HG02763 (cell line): ENCODE measurements around the gene FGFR3.

Source experiments
- ATAC-seq: cut with Tn5 transposase; IDR thresholded peaks from one replicate; pipeline ENCODE4 v1.9.1; 2021; ENCODE audit warnings: mild to moderate bottlenecking, moderate library complexity; ENCODE audit not compliant: unreplicated experiment

FGFR3 gene

GRCh38 chr4:1756079-1756478, 37.0 kb upstream of the FGFR3 start:
- ATAC-seq = no peak

DNA sequence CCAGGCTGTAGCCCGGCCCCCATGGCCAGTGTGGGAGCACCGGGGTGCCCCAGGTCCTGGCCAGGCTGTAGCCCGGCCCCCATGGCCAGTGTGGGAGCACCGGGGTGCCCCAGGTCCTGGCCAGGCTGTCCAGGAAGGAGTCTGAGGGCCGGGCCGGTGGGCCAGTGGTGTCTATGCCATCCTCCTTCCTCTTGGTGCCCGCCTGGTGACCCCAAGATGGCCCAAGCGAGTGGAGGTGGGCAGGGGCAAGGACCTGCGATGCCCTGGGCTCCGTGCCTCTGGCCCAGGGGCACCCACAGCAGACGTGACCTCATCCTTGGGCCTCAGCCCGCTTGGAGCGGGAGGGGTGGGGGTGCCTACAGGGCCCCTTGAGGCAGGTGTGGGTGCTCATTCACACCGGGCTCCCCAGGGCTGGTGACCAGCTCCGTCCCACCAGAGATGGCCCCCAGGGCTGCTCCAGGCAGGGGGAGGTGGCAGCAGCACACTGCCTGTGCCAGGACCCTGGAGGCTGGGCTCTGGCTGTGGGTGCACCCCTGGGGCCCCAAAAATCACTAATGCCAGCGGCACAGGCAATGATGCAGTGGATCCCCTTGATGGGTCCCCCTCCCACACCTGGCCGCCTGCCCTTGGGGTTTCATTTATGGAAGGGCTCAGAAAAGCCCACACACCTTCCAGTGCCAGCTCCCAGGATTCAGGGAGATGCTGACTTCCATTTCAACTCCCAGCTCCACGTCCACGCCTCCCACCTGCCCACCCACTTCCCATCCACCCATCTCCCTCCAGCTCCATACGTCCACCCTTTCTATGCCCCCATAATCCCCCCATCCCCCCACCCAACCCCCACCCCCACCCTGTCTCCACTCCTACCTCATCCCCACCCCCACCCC, 36.0 kb upstream of the FGFR3 start:
- ATAC-seq = no peak

DNA sequence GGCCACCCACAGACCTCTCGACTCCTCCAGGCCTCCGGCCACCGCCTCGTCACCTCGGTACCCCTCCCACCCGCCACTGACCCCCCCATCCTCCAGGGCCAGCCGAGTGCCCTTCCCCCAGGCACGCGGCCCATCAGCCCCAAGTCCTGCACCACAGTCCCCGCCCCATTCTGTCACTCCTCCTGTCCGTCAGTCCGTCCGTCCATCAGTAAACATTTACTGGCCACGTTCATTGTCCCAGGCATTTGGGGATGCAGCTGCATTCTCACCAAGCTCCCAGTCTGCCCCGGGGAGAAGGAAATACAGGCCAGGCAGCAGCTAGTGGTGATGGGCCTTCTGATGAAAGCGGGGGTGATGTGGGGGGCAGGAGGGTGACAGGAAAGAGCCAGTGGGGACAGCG, 35.3 kb upstream of the FGFR3 start:
- no peak for ATAC-seq

GRCh38 chr4:1758306-1759121, 34.6 kb upstream of the FGFR3 start:
- ATAC-seq = no peak

GRCh38 chr4:1759170-1759817, 33.8 kb upstream of the FGFR3 start:
- no peak for ATAC-seq

GRCh38 chr4:1759818-1760223, 33.3 kb upstream of the FGFR3 start:
- no peak for ATAC-seq

DNA sequence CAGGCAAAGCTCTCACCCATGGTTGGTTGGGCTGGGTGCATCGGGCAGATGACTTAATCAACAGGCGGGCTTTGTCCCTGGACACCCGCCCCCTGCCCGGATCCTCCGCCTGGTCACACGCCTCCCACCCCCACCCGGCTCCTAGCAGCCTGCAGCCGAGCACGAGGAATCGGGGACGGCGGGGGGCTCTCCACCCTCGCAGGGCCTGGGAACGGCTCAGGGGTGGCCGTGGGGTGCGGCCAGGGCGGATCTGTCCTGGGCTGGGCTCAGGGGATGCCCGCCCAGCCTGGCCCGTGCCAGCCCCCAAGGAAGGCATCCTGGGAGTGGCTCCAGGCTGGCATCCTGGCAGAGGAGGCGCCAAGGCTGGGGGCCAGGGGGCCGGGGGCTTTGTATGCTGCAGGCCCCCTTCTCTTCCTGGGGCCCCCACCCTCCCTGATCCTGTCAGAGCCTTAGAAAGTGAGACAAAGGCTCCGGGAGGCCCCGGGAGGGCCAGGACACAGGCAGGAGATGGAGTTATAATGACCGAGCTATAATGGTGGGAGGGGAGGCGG, 32.5 kb upstream of the FGFR3 start:
- no peak for ATAC-seq

GRCh38 chr4:1761130-1761689, 31.9 kb upstream of the FGFR3 start:
- ATAC-seq = no peak

- no peak for ATAC-seq
Measured at GRCh38 chr4:1762264-1763010, 30.7 kb upstream of the FGFR3 start.

DNA sequence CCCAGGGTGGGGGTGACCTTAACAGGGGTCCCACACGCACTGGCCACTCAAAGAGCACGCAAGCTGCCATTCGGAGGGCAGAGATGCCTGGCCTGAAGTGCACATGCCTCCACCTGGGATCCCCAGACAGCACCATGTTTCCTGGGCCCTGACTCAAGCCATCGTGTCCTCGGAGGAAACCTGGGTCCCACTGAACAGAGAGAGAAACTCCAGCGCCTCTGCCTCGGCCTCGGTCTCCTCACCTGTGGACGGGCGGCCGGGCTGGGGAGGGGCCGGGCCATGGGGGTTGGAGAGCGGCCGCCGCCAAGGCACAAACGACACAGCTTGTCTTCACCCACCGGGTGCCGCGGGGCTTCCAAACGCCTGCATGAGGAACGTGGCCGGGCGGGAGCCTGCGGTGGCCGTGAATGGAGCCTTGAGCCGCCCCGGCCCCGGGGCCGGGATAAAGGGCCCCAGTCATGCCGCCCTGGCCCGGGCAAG, 30.0 kb upstream of the FGFR3 start:
- ATAC-seq = no peak

- ATAC-seq = no peak
Measured at GRCh38 chr4:1763550-1764080, 29.5 kb upstream of the FGFR3 start.

DNA sequence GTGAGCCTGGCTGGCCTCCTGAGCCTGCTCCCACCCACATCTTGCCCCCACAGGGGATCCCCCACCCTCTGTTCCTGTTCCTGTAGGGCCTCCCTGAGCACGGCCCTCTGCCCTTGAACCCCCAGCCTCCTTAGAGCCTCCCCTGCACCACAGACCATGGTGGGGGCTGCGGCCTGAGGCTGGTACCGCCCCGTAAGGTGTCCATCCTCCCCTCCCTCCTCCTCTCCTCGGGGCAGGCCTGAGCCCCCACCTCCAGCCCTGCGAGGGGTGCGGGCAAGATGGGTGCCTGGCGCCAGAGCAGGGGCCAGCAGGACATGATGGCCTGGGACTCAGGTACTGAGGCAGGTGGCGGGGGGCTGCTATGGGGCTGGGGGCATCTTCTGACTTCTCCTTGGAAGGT, 28.4 kb upstream of the FGFR3 start:
- no peak for ATAC-seq

DNA sequence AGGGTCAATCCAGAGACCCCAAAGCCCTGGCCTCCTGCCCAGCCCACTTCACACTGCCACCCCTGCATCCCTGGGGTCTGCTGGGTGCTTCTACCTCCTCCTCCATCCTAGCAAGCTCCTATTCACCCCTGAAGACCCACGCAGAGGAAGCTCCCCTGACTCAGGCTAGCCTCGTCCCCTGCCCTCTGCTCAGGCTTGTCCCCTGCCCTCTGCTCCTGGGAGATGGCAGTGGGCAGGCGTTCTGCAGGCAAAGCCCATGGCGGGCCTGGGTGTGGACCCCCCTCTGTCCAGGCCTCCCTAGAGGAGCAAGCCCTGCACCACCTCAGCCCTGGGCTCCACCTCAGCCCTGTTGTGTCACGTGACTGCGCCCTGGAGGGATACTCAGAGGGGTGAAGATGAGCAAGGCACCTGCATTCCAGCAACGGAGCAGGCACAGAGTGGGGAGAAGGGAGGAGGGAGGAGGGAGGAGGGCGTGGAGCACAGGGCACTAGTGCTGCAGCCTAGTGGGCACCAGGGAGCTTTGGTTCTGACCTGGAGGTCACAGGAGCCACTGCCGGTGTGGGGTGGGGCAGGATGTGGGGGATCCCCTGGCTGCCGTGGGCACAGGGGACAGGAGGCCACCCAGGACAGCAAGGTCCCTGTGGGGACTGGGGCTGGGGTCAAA, 27.6 kb upstream of the FGFR3 start:
- no peak for ATAC-seq

- ATAC-seq = no peak
Measured at GRCh38 chr4:1766106-1767060, 26.7 kb upstream of the FGFR3 start.

- ATAC-seq = no peak
Measured at GRCh38 chr4:1767061-1767769, 25.9 kb upstream of the FGFR3 start.

DNA sequence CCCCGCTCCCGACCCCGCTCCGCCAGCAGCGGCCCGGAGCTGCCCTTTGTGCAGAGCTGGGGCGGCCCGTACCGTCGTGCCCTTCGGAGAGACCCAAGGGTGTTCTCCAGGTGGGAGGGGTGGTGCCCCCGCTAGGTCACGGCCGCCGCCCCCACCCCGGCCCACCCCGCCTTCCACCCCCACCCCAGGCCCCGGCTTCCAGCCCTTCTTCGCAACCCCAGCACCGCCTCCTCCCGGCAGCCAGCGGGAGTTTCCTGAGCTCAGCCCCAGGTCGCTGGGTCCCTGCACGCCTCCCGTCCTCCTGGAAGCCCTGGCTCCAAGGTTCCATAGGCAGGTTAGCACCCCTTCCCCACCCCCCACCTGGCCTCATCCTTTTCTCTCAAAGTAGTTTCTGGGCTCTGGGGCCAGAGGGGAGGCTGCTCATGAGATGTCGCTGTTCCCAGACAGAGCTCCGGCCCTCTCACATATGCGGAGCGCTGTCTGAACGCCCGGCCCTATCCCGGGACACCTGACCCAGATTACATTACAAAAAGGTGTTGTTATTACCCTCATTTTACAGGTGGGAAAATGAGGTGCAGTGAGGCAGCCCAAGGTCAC, 25.2 kb upstream of the FGFR3 start:
- no peak for ATAC-seq

DNA sequence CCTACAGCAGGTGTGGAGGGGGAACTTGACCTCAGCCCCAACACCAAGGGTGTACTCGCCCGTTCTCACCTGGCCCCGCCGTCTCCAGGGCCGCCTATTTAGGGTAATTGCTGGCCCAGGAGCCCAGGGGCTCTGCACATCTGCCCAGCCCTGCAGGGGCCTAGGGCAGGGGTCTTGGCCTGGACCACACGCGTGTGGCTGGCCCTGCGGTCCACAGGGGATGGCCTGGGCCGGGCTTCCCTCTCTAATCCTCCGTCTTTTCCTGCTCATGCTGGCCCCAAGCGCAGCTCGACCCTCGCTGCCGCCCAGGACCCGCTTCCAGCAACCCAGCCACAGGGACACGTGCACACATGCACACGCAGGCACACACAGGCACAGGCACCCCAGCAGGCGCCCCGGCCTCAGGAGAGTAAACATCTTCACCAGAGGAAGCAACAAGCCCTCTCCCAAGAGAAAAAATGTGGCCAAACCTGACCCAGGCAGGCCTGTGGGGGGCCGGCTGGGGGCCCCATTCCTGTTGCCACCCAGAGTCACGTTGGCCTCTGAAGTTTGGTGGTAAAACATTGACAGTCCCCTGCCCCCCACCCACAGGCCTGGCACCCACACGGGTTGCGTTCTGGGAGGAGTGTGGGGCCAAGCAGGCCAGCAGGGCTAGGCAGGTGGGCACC, 24.6 kb upstream of the FGFR3 start:
- no peak for ATAC-seq
